ENCODE measurements around the gene DOCK9. TPM values are rescaled to one million over a fixed set of nuclear protein-coding genes. Genes with fewer than 3 reads are reported as not detected.

DOCK9 gene
- polyA plus RNA-seq, 1 of the 3 experiments (the other 2 are of a cell fraction) = 16.6 TPM

DNA sequence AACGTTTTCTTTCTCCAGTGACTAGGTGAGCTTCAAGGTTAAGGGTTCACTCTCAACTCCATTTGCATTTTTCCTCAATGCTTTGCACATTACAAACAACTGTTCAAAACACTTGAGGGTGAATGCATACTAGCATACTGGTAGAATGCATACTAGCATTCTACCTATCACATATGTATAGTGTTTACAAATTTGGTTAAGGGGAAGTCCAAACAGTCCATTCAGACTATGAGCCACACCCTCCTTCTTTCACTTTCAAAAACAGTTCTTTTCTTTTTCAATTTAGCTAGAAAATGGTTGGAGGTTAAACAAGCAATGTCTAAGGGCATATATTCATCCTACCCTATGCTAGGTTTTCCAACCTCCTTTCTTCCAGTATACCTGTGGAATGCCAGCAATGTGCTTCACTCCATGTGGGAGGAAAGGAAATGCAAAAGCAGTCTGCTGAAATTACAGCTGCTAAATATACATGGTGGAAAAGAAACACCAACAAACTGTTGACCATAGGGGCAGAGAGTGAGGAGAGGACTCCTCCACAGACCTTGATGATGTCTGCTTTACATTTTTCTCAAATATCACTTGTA lies 102.6 kb downstream of the DOCK9 start (continued):
- TF ChIP-seq, protein P1, sequence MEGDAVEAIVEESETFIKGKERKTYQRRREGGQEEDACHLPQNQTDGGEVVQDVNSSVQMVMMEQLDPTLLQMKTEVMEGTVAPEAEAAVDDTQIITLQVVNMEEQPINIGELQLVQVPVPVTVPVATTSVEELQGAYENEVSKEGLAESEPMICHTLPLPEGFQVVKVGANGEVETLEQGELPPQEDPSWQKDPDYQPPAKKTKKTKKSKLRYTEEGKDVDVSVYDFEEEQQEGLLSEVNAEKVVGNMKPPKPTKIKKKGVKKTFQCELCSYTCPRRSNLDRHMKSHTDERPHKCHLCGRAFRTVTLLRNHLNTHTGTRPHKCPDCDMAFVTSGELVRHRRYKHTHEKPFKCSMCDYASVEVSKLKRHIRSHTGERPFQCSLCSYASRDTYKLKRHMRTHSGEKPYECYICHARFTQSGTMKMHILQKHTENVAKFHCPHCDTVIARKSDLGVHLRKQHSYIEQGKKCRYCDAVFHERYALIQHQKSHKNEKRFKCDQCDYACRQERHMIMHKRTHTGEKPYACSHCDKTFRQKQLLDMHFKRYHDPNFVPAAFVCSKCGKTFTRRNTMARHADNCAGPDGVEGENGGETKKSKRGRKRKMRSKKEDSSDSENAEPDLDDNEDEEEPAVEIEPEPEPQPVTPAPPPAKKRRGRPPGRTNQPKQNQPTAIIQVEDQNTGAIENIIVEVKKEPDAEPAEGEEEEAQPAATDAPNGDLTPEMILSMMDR (IDR thresholded peaks at IDR 0.05) = no peak

DNA sequence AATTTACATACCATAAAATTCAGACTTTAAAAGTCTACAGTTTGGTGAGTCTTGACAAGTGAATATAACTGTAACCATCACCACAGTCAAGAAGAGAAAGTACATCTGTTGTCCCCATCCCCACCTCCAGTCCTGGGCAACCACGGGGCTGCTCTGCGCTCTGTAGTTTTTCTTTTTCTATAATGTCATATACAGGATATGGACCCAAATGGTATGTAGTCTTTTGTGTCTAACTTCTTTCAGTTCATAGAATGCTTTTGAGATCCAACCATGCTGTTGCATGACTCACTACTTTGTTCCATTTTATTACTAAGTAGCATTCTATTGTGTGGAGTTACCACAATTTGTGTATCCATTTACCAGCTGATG lies 103.9 kb downstream of the DOCK9 start:
- no peak for DNase-seq
- H2AFZ ChIP-seq (ENCODE audit: low read depth) = no peak overlapping the region
- H3F3A ChIP-seq (replicated peaks; ENCODE audit: insufficient read depth) = no peaks in the 10 kb centered on the region
- H3K4me3 ChIP-seq (ENCODE audit: low read depth in 2 of 2, low read length in 1 of 2) = no peak overlapping the region
- no peaks in the 10 kb centered on the region for H3K79me2 ChIP-seq (ENCODE audit: insufficient read depth)
- no peaks in the 10 kb centered on the region for H3K9me3 ChIP-seq
- no peaks in the 10 kb centered on the region for H3K4me1 ChIP-seq (ENCODE audit: control insufficient read depth in 1 of 2, insufficient read depth in 2 of 2, low read depth in 1 of 2, low read length in 1 of 2)
- peaks cover 3 to 4% of the 10 kb centered on the region in 2 experiments for H3K36me3 ChIP-seq (replicated peaks in 1 of 2; ENCODE audit: control insufficient read depth in 1 of 2, insufficient read depth in 2 of 2, low read length in 1 of 2)
- no peaks in the 10 kb centered on the region for H3K27me3 ChIP-seq (ENCODE audit: insufficient read depth)
- no peak overlapping the region for H3K27ac ChIP-seq (ENCODE audit: low read depth in 2 of 2, low read length in 1 of 2)
- no peaks in the 10 kb centered on the region for H3K9me2 ChIP-seq
- H3K9ac ChIP-seq = no peak overlapping the region
- 100% methylated on average over 2 of the region's 2 CpGs for WGBS (ENCODE audit: low lambda C conversion rate)
- CTCF ChIA-PET = interaction anchor here (0.6 kb wide), 1 partner anchor 1067 kb away, joined by 3 read pairs; no protein-coding TSS in a partner anchor
- H3K4me2 ChIP-seq = no peak overlapping the region
- POLR2A ChIA-PET = no interaction called here
- TF ChIP-seq EZH2phosphoT487 (IDR thresholded peaks at IDR 0.05; ENCODE audit: borderline replicate concordance, low read depth) = no peak
- TF ChIP-seq NFIC (IDR thresholded peaks at IDR 0.05; ENCODE audit: borderline replicate concordance) = no peak
- TF ChIP-seq, protein P2, sequence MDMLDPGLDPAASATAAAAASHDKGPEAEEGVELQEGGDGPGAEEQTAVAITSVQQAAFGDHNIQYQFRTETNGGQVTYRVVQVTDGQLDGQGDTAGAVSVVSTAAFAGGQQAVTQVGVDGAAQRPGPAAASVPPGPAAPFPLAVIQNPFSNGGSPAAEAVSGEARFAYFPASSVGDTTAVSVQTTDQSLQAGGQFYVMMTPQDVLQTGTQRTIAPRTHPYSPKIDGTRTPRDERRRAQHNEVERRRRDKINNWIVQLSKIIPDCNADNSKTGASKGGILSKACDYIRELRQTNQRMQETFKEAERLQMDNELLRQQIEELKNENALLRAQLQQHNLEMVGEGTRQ (IDR thresholded peaks at IDR 0.05; ENCODE audit: borderline replicate concordance, low read depth, low read length) = no peak
- H4K20me1 ChIP-seq (ENCODE audit: insufficient read depth) = no peaks in the 10 kb centered on the region

DNA sequence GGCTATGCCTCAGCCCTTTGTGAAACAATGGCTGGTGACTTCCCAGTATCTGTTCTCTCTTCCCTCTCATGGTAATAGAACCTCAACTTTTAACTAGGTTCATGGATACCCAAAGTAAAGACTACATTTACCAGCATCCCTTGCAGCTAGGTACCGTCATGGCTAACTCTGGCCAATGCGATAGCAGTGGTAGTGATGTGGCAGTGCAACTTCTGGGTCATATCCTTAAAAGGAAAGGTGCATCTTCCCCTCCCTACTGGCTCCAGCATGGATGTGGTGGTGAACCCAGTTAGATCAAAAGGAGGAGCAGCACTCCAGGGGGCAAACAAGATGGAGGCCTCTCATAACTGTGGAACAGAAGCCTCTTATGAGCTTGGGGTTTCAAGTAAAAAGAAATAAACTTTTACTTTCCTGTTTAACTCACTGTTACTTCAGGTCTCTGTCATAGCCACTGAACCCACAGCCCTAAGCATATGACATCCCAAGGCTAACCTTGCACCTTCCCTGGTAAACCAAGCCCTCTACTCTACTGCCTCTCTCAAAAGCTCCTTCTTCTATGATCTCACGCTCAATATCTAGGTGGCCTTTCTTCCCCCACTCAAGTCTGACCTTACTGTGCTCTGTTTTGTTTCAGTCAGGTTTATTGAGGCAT lies 104.4 kb downstream of the DOCK9 start:
- no peak for DNase-seq
- H3F3A ChIP-seq (replicated peaks; ENCODE audit: insufficient read depth) = no peaks in the 10 kb centered on the region
- H3K9ac ChIP-seq = no peak overlapping the region
- POLR2A ChIA-PET = no interaction called here
- peaks cover 3% of the 10 kb centered on the region in 2 experiments for H3K36me3 ChIP-seq (replicated peaks in 1 of 2; ENCODE audit: control insufficient read depth in 1 of 2, insufficient read depth in 2 of 2, low read length in 1 of 2)
- H2AFZ ChIP-seq (ENCODE audit: low read depth) = no peak overlapping the region
- no peaks in the 10 kb centered on the region for H3K9me3 ChIP-seq
- no peaks in the 10 kb centered on the region for H3K4me1 ChIP-seq (ENCODE audit: control insufficient read depth in 1 of 2, insufficient read depth in 2 of 2, low read depth in 1 of 2, low read length in 1 of 2)
- H3K27ac ChIP-seq (ENCODE audit: low read depth in 2 of 2, low read length in 1 of 2) = no peak overlapping the region
- no peak overlapping the region for H3K4me2 ChIP-seq
- H3K4me3 ChIP-seq (ENCODE audit: low read depth in 2 of 2, low read length in 1 of 2) = no peak overlapping the region
- WGBS (ENCODE audit: low lambda C conversion rate) = 99% methylated on average over 3 of the region's 3 CpGs
- CTCF ChIA-PET = interaction anchor here (0.6 to 1.4 kb wide), 2 partner anchors 19 to 1066 kb away, joined by 3 read pairs; no protein-coding TSS in a partner anchor
- H4K20me1 ChIP-seq (ENCODE audit: insufficient read depth) = no peaks in the 10 kb centered on the region
- no peaks in the 10 kb centered on the region for H3K27me3 ChIP-seq (ENCODE audit: insufficient read depth)
- no peaks in the 10 kb centered on the region for H3K79me2 ChIP-seq (ENCODE audit: insufficient read depth)
- H3K9me2 ChIP-seq = no peaks in the 10 kb centered on the region
- TF ChIP-seq FOSL2 (IDR thresholded peaks at IDR 0.05; ENCODE audit: borderline replicate concordance, low read depth) = no peak
- TF ChIP-seq, protein P2 (IDR thresholded peaks at IDR 0.05; ENCODE audit: borderline replicate concordance, low read depth, low read length) = no peak
- TF ChIP-seq YY1 (IDR thresholded peaks at IDR 0.05; ENCODE audit: low read depth) = no peak
- TF ChIP-seq, protein P3, sequence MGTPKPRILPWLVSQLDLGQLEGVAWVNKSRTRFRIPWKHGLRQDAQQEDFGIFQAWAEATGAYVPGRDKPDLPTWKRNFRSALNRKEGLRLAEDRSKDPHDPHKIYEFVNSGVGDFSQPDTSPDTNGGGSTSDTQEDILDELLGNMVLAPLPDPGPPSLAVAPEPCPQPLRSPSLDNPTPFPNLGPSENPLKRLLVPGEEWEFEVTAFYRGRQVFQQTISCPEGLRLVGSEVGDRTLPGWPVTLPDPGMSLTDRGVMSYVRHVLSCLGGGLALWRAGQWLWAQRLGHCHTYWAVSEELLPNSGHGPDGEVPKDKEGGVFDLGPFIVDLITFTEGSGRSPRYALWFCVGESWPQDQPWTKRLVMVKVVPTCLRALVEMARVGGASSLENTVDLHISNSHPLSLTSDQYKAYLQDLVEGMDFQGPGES (IDR thresholded peaks at IDR 0.05; ENCODE audit: low read depth, low read length) = no peak
- TF ChIP-seq, protein P1 (IDR thresholded peaks at IDR 0.05) = no peak
- no peak for TF ChIP-seq CHD2 (IDR thresholded peaks at IDR 0.05; ENCODE audit: low read length, partially characterized antibody)
- no peak for TF ChIP-seq SIN3A (IDR thresholded peaks at IDR 0.05; ENCODE audit: borderline replicate concordance, low read depth, low read length)
- TF ChIP-seq, protein P4, sequence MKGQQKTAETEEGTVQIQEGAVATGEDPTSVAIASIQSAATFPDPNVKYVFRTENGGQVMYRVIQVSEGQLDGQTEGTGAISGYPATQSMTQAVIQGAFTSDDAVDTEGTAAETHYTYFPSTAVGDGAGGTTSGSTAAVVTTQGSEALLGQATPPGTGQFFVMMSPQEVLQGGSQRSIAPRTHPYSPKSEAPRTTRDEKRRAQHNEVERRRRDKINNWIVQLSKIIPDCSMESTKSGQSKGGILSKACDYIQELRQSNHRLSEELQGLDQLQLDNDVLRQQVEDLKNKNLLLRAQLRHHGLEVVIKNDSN (IDR thresholded peaks at IDR 0.05; ENCODE audit: borderline replicate concordance, low read depth) = no peak
- TF ChIP-seq, protein P5, sequence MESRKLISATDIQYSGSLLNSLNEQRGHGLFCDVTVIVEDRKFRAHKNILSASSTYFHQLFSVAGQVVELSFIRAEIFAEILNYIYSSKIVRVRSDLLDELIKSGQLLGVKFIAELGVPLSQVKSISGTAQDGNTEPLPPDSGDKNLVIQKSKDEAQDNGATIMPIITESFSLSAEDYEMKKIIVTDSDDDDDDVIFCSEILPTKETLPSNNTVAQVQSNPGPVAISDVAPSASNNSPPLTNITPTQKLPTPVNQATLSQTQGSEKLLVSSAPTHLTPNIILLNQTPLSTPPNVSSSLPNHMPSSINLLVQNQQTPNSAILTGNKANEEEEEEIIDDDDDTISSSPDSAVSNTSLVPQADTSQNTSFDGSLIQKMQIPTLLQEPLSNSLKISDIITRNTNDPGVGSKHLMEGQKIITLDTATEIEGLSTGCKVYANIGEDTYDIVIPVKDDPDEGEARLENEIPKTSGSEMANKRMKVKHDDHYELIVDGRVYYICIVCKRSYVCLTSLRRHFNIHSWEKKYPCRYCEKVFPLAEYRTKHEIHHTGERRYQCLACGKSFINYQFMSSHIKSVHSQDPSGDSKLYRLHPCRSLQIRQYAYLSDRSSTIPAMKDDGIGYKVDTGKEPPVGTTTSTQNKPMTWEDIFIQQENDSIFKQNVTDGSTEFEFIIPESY (IDR thresholded peaks at IDR 0.05; ENCODE audit: borderline replicate concordance, low read depth) = no peak

All from SK-N-SH (cell line).